ENCODE results near the gene TBC1D4. TPM values are rescaled to one million over a fixed set of nuclear protein-coding genes. Genes with fewer than 3 reads are reported as not detected.

TBC1D4 gene
- total RNA-seq, 1 experiment from 2014 or later: 19.5 TPM

DNA sequence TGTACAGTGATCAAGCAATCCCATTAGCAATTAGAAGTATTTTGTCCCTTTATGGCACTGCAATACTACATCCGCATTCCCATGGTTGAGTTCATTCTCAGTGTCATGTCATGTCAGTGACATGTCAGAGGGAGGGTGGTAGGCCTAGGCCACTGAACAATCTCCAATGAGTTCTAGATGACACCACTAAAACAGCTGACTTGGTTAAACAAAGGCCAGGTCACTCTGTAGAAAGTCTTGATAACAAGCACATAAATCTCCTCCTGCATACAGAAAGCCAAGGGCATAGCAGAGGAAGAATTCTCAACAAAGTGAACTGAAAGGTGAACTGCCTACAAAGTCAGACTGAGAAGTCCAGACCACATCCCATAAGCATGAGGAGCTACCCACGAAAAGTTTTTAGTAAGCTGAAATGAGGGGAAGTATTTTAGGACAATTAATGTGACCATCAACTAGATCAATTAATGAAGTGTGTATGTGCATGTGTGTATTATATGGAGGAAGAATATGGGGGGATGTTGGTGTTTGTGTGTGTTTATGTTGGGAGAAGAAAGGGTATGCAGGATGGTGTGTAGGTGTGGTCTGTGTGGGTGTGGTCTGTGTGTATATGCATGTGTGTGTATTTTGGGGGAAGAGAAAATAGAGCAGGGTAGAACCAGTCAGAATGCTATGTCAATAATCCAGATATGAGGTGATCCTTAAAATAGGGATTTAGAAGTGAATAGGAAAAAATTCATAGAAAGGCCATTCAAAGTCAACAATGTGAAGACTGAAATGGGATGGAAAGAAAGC is 67.7 kb downstream of the TBC1D4 start:
- no peak overlapping the region for H3K4me3 ChIP-seq
- POLR2A ChIA-PET (ENCODE audit: unreplicated experiment): no interaction called here
- CTCF ChIA-PET: no interaction called here
- no peaks in the 10 kb centered on the region for H3K27me3 ChIP-seq (ENCODE audit: insufficient read depth, low read depth)
- H3K79me2 ChIP-seq (ENCODE audit: low read depth): peaks cover 42% of the 10 kb centered on the region
- no peaks in the 10 kb centered on the region; the same call in 1 of the 2 replicates for H3K36me3 ChIP-seq (ENCODE audit: low read depth)
- no TSS peak for BruUV-seq (replicated peaks)
- H2AFZ ChIP-seq: no peak overlapping the region
- no peaks in the 10 kb centered on the region for H3K9me2 ChIP-seq (ENCODE audit: insufficient read depth)
- no peak for TF ChIP-seq EZH2 (IDR thresholded peaks at IDR 0.05; ENCODE audit: low read depth)
- TF ChIP-seq, protein P1, sequence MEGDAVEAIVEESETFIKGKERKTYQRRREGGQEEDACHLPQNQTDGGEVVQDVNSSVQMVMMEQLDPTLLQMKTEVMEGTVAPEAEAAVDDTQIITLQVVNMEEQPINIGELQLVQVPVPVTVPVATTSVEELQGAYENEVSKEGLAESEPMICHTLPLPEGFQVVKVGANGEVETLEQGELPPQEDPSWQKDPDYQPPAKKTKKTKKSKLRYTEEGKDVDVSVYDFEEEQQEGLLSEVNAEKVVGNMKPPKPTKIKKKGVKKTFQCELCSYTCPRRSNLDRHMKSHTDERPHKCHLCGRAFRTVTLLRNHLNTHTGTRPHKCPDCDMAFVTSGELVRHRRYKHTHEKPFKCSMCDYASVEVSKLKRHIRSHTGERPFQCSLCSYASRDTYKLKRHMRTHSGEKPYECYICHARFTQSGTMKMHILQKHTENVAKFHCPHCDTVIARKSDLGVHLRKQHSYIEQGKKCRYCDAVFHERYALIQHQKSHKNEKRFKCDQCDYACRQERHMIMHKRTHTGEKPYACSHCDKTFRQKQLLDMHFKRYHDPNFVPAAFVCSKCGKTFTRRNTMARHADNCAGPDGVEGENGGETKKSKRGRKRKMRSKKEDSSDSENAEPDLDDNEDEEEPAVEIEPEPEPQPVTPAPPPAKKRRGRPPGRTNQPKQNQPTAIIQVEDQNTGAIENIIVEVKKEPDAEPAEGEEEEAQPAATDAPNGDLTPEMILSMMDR (conservative IDR thresholded peaks at IDR 0.05): no peak
- H3K27ac ChIP-seq: no peak overlapping the region
- peaks cover 44% of the 10 kb centered on the region for H3K4me1 ChIP-seq (replicated peaks; ENCODE audit: insufficient read depth)
- no peak for DNase-seq
- peaks cover 37% of the 10 kb centered on the region for H3F3A ChIP-seq (ENCODE audit: insufficient read depth, low read depth)
- no peak overlapping the region for H3K4me2 ChIP-seq
- intact Hi-C loops (cut with micrococcal nuclease; ENCODE audit: unreplicated experiment): no loop called here
- H4K20me1 ChIP-seq (ENCODE audit: insufficient read depth): no peaks in the 10 kb centered on the region
- H3K9me3 ChIP-seq (ENCODE audit: insufficient read depth, low read depth): no peaks in the 10 kb centered on the region

DNA sequence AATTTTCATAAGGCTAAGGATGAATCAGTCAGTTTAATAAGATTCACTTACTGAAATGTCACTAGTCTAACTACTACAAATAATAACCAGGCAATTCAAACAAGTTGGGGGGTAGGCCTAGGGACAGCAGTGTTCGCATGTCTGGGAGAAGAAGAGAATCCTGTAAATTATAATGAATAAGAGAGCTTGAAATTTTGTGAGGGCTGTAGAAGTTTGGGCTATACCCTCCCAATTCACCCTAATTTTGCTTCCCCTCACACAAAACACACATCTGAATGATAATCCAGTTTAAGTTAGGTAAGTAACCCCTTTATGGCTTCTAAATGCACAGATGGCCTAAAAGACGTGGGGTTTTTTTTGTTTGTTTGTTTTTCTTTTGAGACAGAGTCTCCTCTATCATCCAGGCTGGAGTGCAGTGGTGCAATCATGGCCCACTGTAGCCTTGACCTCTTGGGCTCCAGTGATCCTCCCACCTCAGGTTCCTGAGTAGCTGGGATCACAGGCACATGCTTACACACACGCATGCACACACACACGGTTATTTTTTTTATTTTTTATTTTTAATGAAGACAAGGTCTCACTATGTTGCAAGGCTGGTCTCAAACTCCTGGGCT is 69.9 kb downstream of the TBC1D4 start:
- H3K36me3 ChIP-seq (ENCODE audit: low read depth): no peaks in the 10 kb centered on the region; the same call in 1 of the 2 replicates
- H3K4me3 ChIP-seq: no peak overlapping the region
- TF ChIP-seq, protein P1 (conservative IDR thresholded peaks at IDR 0.05): no peak
- no peak for TF ChIP-seq EZH2 (IDR thresholded peaks at IDR 0.05; ENCODE audit: low read depth)
- no peaks in the 10 kb centered on the region for H3K9me2 ChIP-seq (ENCODE audit: insufficient read depth)
- no peaks in the 10 kb centered on the region for H4K20me1 ChIP-seq (ENCODE audit: insufficient read depth)
- peaks cover 18% of the 10 kb centered on the region for H3F3A ChIP-seq (ENCODE audit: insufficient read depth, low read depth)
- ChIA-PET POLR2A (ENCODE audit: unreplicated experiment) (interaction anchor here (0.6 kb wide), 1 partner anchor 51 kb away, joined by 13 read pairs; no protein-coding TSS in a partner anchor), CTCF (no interaction called here)
- DNase-seq: no peak
- no peak overlapping the region for H3K4me2 ChIP-seq
- no peaks in the 10 kb centered on the region for H3K9me3 ChIP-seq (ENCODE audit: insufficient read depth, low read depth)
- no peak overlapping the region for H2AFZ ChIP-seq
- H3K27me3 ChIP-seq (ENCODE audit: insufficient read depth, low read depth): no peaks in the 10 kb centered on the region
- H3K27ac ChIP-seq: no peak overlapping the region
- BruUV-seq (replicated peaks): no TSS peak
- peaks cover 32% of the 10 kb centered on the region for H3K79me2 ChIP-seq (ENCODE audit: low read depth)
- intact Hi-C loops (cut with micrococcal nuclease; ENCODE audit: unreplicated experiment): no loop called here
- peaks cover 22% of the 10 kb centered on the region for H3K4me1 ChIP-seq (replicated peaks; ENCODE audit: insufficient read depth)

DNA sequence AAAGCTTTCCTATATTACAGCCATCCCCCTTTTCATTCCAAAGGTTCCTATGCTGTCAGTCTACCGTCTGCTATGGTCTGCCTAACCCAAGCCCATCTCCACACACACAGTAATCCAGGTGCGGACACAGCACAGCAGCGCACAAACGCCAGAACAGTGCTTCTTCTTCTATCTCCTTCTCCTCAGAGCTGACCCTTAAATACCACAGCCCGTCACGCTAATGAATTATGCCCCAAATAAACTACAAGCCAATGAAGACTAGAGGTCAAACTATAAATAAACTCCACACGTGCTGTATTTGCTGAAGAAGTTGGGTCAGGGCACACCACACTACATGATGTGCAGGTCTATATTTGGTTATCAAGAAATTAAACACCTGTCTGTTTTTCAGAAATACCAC is 71.8 kb downstream of the TBC1D4 start:
- H3K9me3 ChIP-seq (ENCODE audit: insufficient read depth, low read depth): no peaks in the 10 kb centered on the region
- CTCF ChIA-PET: no interaction called here
- peaks cover 20% of the 10 kb centered on the region for H3K79me2 ChIP-seq (ENCODE audit: low read depth)
- intact Hi-C loops (cut with micrococcal nuclease; ENCODE audit: unreplicated experiment): no loop called here
- no peak overlapping the region for H3K4me2 ChIP-seq
- peaks cover 3% of the 10 kb centered on the region; the same call in 1 of the 2 replicates for H3F3A ChIP-seq (ENCODE audit: insufficient read depth, low read depth)
- H3K9me2 ChIP-seq (ENCODE audit: insufficient read depth): no peaks in the 10 kb centered on the region
- no TSS peak for BruUV-seq (replicated peaks)
- H3K4me3 ChIP-seq: no peak overlapping the region
- no peaks in the 10 kb centered on the region for H4K20me1 ChIP-seq (ENCODE audit: insufficient read depth)
- TF ChIP-seq EZH2 (IDR thresholded peaks at IDR 0.05; ENCODE audit: low read depth): no peak
- H3K27ac ChIP-seq: no peak overlapping the region
- DNase-seq: no peak
- H3K4me1 ChIP-seq (replicated peaks; ENCODE audit: insufficient read depth): peaks cover 4% of the 10 kb centered on the region
- no peaks in the 10 kb centered on the region for H3K27me3 ChIP-seq (ENCODE audit: insufficient read depth, low read depth)
- no peak overlapping the region for H2AFZ ChIP-seq
- POLR2A ChIA-PET (ENCODE audit: unreplicated experiment): no interaction called here
- no peaks in the 10 kb centered on the region; the same call in 1 of the 2 replicates for H3K36me3 ChIP-seq (ENCODE audit: low read depth)
